Mesenteric fat pad (tissue), 1 donor: ENCODE results near the gene JAZF1. TPM values are rescaled to one million over a fixed set of nuclear protein-coding genes. Genes with fewer than 3 reads are reported as not detected.

ENCODE experiments used
- DNase-seq: peaks from one replicate; pipeline ENCODE4 v3.0.0-alpha.2; 2020; ENCODE audit warnings: low spot score
- total RNA-seq: library from RNA; stranded (reverse); fragmentation: NEBNext Ultra II Directional; extraction: Animal tissue kit (Norgen Biotek cat#: 25700); gene quantifications from one replicate; pipeline ENCODE4 v1.2.1, GENCODE V29; 2021
- donor health status: DM: yes; HTN: yes; CAD: no.

JAZF1 gene
- total RNA-seq, 1 donor from 2014 or later: 27.7 TPM

DNA sequence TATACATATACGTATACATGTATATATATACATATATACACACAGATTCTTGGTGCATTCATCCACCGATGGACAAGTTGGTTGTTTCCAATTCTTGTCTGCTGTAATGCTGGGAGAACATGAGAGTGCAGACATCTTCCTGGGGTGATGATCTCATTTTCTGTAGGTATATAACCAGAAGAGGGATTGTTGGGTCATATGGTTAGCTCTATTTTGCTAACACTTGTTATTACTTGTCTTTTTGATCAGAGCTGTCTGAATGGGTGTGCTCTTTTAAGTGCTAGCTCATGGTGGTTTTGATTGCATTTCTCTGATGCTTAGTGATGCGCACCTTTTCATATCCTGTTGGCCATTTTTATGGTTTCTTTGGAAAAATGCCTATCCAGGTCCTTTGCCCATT lies 334.2 kb downstream of the JAZF1 start:
- no peak for DNase-seq

- DNase-seq: no peak
Measured at GRCh38 chr7:27843584-27844305, 336.9 kb downstream of the JAZF1 start.

DNA sequence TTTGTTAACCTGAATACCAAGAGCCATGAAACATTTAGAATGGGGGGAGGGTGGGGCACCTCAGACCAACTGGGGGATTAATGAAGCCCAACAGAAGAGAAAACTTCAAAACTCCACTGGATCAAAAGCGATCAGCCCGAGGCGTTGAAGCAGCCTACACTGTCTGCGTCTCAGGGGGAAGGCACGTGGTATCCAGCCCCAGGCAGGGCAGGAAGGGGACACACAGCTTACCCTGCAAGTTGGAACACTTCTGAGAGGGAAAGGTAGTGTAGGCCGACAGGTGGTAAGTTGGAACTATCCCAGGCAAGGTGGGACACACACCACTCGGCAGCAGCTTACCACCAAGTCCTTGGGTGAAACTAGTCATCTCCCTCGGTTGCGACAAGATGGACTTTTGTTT lies 337.7 kb downstream of the JAZF1 start:
- no peak for DNase-seq

GRCh38 chr7:27842094-27842692 lies 338.4 kb downstream of the JAZF1 start:
- no peak for DNase-seq

- no peak for DNase-seq
Measured at GRCh38 chr7:27840760-27841364, 339.7 kb downstream of the JAZF1 start.

GRCh38 chr7:27840313-27840712 lies 340.3 kb downstream of the JAZF1 start:
- DNase-seq: no peak

DNA sequence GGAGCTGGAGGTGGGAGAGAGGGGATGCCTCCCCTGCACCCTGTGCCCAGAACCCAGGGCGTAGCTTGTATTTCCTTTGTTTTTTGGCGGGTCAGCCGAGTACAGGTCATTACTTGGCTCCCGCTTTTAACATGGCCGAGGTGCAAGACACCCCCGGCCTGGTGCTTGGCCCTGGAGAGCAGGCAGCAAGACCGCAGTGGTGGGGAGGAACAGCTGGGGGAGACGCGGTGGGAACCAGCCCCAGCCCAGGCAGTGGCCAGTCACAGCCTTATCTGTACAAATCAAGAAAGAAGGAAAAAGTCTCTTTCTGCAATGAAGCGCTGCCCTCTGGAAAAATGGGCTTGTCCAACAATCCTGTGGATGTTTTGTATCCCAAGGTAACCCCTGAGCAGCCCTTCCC lies 341.5 kb downstream of the JAZF1 start:
- no peak for DNase-seq

DNA sequence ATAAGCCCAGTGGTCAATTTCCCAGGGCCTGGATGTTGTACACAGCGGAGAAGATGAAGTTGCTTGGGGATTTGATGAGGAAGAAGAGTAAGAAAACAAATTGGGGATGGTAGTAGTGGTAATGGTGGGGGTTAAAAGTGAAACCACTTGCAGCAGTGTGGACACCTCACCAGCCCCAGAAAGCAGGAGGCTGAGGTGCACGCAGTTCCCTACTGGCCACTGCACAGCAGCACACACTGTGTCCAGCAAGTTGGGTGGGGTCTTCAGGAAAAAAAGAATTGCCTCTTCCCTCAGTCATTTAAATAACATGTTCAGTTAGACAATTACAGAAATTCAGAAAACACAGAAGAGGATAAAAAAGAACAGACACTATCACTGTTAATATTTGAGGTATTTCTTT lies 344.1 kb downstream of the JAZF1 start:
- DNase-seq: no peak

DNA sequence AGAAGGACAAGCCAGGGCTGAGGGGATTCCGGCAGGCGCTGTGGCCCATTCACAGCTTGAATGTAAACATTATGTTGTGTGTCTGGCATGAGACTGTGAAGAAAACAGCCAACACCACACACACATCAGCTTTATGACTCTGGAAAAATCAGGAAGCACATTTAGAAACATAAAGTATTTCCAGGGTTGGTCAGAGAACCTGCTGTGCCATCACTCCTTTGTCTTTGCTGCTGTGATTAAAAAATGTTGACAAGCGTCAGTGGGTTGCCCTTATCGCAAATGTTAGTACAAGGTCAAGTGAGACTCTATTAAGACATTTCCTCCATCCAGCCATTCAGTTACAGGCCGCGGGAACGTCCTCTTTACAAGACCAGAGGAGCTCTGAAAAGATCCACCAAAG lies 345.2 kb downstream of the JAZF1 start:
- no peak for DNase-seq

DNA sequence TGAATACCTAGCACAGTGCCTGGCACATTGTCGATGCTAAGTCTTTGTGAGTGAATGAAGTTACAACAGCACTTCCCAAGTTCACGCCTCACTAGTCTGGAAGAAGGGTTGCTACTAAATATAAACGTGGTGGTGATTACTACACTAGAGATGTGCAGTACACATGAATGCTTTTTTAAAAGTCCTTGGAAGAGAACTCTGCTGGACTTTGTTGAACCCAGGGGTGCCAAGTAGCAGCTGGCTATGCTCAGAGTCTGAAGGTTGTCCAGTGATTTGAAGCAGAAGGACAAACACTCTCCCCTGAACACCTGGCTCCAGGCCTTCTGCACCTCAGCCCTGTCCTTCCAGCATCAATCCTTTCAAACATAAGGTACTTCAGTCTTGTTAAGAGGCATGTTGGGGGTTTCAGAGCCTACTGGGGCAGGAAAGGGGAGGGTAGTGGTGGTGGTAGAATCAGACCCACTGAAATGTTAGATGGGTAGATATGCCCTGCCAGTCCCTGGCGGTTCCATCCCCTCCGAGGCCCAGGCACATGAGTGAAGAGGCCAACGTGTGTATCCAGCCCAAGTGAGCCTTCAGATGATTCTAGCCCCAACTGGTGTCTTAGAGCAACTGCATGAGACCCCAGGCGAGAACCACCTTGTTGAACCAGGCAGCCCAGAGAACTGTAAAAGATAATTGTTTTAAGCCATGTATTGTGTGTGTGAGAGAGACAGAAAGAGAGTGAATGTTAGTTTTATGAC lies 346.2 kb downstream of the JAZF1 start:
- DNase-seq: no peak

DNA sequence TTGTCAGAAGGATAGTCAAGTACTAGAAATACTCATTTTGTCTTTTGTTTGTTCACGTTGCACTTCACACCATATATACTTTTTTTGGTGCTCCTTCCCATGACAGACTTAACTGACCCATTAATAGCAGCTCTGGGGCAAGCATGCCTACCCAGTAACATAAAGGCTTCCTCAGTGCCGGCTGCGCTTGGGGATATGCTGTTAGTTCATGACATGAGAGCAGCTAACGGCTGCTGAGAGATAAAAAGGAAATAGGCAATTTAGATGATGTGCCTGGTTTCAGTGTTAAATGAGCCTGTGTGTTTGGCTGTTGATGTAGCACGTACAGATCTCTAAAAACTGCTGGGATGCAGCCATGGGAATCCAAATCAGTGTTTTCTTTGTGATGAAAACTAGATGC lies 354.2 kb downstream of the JAZF1 start:
- no peak for DNase-seq

- no peak for DNase-seq
Measured at GRCh38 chr7:27825891-27826290, 354.7 kb downstream of the JAZF1 start.

DNA sequence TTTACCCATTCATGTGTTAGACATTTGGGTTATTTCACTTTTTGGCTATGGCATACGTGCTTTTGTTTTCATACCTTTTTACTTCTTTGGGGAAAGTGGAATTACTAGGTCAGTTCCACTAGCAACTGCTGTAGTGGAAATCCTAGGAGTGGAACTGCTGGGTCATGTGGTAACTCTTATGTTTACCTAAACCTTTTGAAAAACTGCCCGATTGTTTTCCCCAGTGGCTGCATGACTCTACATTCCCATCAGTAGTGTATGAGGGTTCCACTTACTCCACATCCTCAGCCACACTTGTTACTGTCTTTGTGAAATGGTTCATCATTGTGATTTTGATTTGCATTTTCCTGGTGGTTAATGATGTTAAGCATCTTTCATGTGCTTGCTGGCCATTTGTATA lies 358.4 kb downstream of the JAZF1 start:
- no peak for DNase-seq

- DNase-seq: no peak
Measured at GRCh38 chr7:27812706-27813105, 367.9 kb downstream of the JAZF1 start.

DNA sequence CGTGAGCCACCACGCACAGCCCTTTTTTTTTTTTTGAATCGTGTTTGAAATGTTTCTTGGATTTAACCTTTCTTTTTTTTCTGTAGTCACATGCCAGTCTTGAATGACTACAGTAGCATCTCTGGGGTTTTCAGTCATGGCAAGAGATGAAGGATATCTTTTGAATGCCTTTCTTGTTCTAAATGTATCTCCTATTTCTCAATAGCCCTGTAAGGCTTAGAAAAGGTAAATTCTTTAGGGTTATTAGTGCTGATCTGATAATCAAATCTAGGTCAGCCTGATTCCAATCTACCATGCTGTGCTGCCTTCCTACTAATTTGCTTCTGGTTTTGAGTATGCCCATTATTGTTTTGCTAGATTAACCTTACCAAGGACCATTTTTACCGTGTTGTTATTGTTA lies 370.4 kb downstream of the JAZF1 start:
- DNase-seq: no peak

DNA sequence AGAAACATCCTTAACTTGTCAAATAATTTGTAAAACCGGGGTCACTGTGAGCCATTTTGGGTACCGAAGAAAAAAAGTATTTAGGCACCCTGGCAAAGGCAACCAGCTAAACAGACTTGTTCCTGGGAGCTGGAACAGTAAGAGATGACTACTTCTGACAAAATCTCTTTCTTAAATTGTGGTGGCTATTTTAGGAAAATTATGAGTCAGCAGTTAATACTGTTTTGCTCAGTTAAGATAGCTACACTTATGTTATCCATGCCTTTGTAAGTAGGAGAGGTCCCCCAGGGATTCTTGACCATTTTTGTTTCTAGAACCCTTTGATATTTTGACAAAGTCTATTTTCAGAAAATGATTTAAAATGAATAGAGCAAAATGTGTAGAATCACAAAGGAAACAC lies 372.0 kb downstream of the JAZF1 start:
- DNase-seq: no peak

GRCh38 chr7:27804139-27804538 lies 376.5 kb downstream of the JAZF1 start:
- no peak for DNase-seq

- DNase-seq: no peak
Measured at GRCh38 chr7:27802999-27803398, 377.6 kb downstream of the JAZF1 start.

DNA sequence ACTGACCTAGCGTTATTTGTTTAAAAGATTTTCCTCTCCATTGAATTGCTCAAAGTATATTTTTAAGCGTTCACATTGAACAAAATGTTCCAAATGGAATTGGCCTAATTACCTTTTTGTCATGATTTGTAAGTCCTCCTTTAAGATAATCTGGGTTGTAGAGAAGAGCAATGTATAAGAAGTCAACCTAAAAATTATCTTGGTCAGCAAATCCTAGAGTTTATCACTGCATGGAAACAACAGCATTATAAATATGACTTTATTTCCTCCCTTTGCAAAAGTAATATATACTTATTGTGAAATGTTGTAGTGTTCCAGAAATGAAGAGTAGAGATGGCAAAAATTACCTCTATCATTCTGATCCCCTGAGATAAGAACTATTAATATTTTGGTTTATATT lies 381.4 kb downstream of the JAZF1 start:
- no peak for DNase-seq

- DNase-seq: no peak
Measured at GRCh38 chr7:27795977-27796376, 384.6 kb downstream of the JAZF1 start.

DNA sequence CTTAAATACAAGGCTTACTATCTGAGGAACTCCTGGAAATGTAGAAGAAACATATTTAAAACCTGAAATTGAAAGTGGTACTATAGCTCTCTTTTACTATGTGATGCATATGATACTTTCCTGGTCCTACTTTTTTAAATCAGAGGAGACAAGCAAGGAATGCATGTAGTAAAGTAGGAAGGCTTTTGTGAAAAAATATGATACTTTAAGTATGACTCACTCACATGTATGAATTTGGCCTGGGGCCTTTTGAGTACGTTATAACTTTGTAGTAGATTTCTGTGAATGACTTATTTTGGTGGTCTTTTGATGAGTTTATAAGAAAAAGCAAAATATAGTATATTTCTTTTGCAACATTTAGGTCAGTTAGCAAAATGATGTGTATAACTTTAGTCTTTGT lies 386.8 kb downstream of the JAZF1 start:
- DNase-seq: no peak

- DNase-seq: no peak
Measured at GRCh38 chr7:27788437-27788836, 392.2 kb downstream of the JAZF1 start.
